H1 (cell line): ENCODE data around the gene PPP2R2C. TPM values are rescaled to one million over a fixed set of nuclear protein-coding genes. Genes with fewer than 3 reads are reported as not detected.

Experiments used
- CBX5 ChIP-seq: fragments of 300-800, 300-1000 bp; sonication (generic); IDR thresholded peaks from 2 replicates; pipeline ENCODE4 v1.7.1; 2016; ENCODE audit warnings: antibody characterized with exemption, low read length, low read depth
- polyA plus RNA-seq, 7 experiments: library from polyadenylated mRNA; depleted of rRNA in 3 of 7; stranded (reverse) in 5 of 7; unstranded in 2 of 7; fragments of >200 nt in 5 of 7; fragments of 200-250 nt in 2 of 7; gene quantifications; 1 replicate in 5 of 7; 2 replicates in 1 of 7; 4 replicates in 1 of 7; pipeline versions ENCODE4 v1.2.1 to v1.2.3, GENCODE V29; 2011 to 2013; ENCODE audit warnings: missing spikeins in 2 of 7, mixed read lengths in 2 of 7
- total RNA-seq: library from RNA; stranded (reverse); fragmentation: NEBNext Ultra II Directional; extraction: Animal tissue kit (Norgen Biotek cat#: 25700); gene quantifications from 2 replicates; pipeline ENCODE4 v1.2.1, GENCODE V29; 2021

PPP2R2C gene
- total and polyA plus RNA-seq, 2 of the 8 experiments (the other 6 are each of a cell fraction or from before 2014, with no cell fraction given) = 6.4 TPM

- TF ChIP-seq CBX5 = no peak
Observed at GRCh38 chr4:6489927-6490326, 17.5 kb upstream of the PPP2R2C start (continued).
